Measurements from ENCODE around the gene TOMM5.
A peak's percentile ranks its signal among the peaks of the same experiment; 100 is the strongest.

Gene TOMM5

GRCh38 chr9:37592108-37592951 lies at the start of gene TOMM5:
TOMM5 (minus strand) TSS chr9:37592597; CDS start chr9:37592532, 65 bp downstream.
- peak; percentile 86 to 91 for DNase-seq

GRCh38 chr9:37641331-37641730 lies 48.9 kb upstream of the TOMM5 start:
- no peak for DNase-seq

GRCh38 chr9:37640246-37640645 lies 47.8 kb upstream of the TOMM5 start:
- no peak for DNase-seq

DNA sequence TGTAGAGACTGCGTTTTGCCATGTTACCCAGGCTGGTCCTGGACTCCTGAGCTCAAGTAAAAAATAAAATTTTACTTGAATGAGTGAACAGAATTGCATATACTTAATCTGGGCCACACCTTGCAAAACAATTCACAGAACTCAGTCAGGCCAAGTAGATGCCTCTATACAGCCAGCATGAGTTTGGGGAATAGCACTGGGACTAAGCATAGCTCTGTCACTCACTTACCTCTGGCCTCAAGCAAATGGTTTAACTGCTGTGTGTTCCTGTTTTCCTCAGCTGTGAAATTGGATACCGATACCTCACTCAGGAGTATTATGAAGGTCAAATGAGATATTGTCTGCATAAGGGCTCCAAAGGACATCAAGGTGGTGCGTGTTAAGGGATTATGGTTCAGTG lies 47.4 kb upstream of the TOMM5 start:
- no peak for DNase-seq

DNA sequence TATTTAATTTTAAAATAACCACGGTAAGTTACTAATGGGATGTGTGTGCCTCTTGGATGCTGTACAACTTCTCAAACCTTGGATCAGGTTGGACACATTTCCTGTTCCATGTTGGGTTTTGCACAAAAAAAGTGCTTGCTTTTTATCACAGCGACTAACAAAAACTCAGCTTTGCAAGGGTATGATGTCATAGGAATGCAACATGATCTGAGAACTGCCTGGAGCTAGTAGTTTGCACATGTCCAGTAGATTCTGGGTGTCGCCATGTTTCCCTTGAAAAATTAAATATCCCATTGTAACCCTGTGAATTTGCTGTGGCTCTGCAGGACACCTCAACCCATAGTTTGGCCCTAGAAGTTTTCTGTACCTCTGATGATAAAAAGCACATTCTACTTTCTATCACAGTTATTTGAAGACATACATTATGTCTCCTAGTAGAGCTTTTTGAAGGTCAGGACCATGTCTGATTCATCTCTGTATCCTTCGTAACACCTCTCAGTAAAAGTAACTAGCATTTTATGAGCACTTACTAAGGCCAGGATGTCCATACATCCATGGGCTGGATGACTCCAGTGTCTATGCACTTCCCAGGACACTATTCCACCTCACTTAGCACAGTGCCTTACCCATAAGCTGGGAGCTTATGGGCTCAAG lies 46.8 kb upstream of the TOMM5 start:
- no peak for DNase-seq

DNA sequence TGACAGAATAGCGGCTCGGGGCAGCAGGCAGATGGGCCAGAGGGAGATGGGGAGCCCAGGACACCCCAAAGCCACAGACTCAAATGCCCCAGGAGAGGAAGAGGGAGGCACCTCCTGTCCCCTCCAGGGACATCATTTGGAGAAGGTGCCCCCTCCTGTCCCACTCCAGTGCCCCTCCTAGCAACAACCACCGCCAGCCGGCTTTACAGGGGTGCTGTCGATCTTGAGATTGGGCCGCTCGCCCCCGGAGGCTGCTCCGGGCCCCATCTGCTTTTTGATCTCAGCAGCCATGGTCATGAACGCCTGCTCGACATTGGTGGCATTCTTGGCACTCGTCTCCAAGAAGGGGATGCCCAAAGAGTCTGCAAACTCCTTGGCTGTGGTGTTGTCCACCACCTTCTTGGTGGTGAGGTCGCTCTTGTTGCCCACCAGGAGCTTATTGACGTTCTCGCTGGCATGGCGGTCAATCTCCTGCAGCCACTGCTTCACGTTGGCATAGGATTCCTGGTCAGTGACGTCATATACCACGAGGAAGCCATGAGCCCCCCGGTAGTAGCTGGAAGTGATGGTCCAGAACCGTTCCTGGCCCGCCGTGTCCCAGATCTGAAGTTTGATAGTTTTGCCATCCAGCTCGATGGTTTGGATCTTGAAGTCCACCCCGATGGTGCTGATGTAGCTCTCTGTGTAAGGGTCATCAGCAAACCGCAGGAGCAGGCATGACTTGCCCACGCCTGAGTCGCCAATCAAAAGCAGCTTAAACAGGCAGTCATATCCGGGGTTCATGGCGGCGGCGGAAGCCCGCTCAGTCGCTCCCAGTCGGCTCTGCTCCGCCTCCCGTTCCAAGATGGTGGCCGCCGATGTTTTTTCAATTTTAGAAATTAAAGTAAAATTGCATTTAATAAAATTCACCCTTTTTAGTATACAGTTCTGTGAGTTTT lies 44.4 kb upstream of the TOMM5 start:
- no peak for DNase-seq

DNA sequence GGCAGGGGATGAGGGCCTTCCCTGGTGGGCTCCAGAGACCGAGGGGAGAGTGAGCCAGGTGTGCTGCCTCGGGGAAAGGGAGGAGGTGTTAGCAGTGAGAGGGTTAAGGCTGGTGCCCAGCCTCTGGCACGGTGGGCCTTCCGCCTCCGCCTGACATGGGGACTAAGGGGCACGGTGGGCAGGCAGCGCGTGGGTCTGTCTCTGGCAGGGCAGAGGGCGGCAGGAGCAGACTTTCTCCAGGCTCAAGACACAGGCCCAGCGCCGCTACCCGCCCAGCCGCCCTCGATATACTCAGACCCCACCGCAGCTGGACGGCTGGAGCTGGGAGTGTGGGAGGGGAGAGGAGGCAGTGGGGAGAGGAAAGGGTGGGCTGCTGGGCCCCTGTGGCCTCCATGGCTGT lies 43.4 kb upstream of the TOMM5 start:
- no peak for DNase-seq

DNA sequence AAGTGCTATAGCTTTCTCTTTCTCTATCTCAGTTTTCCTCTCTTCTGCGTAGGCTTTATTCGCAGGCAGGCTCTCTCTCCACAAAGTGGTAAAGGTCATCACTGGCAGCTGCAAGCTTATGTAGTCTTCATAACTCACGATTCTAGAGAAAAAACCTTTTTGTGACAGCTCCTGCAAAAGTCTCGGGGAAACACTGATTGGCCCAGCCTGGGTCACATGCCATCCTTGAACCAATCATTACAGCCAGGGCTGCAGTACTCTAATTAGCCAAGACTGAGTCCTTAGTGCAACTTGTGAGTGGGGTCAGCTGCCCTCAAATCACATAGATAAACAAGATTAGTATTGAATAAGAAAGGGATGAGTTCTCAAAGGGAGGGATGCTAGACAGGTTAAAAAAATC lies 40.1 kb upstream of the TOMM5 start:
- DNase-seq: no peak

DNA sequence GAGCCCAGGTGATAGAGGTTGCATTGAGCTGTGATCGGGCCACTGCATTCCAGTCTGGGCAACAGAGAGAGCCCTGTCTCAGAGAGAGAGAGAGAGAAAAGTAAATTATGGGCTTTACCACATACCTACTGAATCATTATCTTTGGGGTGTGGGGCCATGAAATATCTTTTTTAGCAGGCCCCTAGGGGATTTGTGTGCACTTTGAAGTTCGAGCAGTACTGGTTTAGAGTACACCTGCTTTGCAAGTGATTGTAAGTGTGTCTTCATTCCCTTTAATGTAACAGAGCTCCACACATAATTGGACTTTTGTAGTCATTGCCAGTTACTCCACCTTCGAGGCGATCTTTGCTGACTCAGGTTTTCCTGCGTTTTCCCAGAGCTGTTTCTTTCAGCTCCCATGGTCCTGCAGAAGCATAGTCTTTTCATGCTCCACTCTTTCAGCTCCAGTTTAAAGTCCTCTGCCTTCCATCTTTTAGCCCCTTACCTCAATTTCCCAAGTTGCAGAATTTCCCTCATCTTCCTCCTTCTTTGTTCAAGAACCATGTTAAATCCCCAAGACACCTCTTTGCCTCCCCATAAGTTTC lies 34.4 kb upstream of the TOMM5 start:
- DNase-seq: no peak

DNA sequence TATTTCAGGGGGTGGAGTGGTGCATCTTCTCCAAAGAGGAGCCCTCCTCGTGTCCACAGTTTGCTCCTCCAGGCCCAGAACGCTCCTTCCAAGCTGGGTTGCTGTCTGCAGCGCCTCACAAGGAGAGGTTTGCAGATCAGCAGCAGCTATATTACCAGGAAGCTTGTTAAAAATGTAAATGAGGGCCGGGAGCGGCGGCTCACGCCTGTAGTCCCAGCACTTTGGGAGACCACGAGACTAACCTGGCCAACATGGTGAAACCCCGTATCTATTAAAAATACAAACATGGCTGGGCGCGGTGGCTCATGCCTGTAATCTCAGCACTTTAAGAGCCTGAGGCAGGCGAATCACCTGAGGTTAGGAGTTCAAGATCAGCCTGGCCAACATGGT lies 33.4 kb upstream of the TOMM5 start:
- no peak for DNase-seq

- no peak for DNase-seq
Observed at GRCh38 chr9:37625036-37625757, 32.8 kb upstream of the TOMM5 start.

GRCh38 chr9:37624073-37624472 lies 31.7 kb upstream of the TOMM5 start:
- DNase-seq: no peak

DNA sequence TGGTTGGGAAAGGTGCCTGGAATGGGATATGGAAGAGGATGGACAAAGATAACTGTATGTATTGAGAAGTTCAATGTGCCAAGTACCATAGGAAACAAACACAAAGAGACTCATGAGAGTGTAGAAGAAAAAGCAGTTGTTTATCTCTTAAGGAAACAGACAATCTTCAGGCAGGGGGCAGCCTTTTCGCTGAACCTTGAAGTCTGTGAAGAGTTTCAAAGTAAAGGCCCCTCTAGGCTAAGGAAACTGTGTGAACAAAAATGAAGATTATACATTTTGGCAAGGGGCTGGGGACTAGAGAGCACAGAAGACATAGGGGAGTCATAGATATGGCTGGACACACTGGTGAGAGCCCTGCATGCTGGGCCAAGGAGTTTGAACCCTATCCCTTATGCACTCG lies 30.9 kb upstream of the TOMM5 start:
- no peak for DNase-seq

- DNase-seq: no peak
Observed at GRCh38 chr9:37622462-37622861, 30.1 kb upstream of the TOMM5 start.

DNA sequence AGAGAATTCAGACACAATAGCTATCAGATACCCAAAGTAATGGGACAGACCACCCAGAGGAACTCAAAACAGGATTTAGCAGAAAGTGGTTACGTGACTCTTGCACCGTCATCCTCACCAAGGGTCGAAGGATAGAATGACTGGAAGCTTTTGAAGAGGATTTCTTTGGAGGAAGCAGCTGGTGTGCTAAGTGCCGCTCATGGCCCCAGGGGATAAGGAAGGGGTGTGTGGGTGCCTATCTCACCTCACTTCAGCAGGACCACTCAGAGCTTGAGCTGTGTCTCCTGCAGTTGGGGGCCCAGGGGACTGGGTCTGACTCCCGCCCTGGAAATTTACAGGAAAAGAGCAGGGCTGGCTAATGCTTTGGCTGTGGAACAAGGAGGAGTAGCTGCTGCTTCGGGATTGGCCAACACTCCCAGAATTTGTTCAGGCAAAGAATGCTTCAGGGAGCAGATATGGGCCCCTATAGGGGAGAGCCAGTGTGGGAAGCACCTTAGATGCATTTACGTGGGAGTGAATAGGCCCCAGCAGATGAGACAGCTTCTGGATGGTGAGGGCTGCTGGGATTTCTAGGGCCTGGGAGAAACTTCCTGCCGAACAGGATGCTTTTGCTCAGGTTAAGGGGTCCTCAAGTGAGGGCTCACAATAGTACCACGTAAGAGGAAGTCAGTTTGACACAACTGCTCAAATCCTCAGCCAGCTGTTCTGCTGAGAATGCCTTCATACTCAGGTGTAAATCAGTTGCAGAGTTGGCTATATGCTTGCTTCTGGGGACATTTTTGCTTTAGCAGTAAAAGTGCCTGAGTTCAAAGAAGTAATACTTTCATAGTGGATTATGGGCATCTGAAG lies 29.1 kb upstream of the TOMM5 start:
- DNase-seq: no peak

- DNase-seq: no peak
Observed at GRCh38 chr9:37620396-37620795, 28.0 kb upstream of the TOMM5 start.

DNA sequence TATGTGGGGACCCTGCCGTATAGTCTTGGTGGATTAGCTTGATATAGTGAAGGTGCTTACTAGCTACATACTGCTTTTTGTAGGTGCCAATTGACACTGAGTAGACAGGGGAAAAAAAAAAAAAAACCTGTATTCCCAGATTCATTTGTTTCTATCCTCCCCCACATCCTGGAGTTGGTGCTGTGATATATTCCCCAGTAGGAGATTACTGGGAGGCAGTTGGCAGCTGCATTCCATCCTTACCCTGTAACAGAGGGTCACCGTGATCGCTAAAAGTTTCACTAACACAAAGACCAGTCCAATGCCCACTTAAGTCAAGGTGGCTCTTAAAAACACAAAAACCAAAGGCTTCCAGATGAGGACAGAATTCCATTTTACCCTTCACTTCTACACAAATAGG lies 27.4 kb upstream of the TOMM5 start:
- no peak for DNase-seq

GRCh38 chr9:37618817-37619216 lies 26.4 kb upstream of the TOMM5 start:
- no peak for DNase-seq

GRCh38 chr9:37617832-37618231 lies 25.4 kb upstream of the TOMM5 start:
- DNase-seq: no peak

- DNase-seq: no peak
Observed at GRCh38 chr9:37617161-37617560, 24.8 kb upstream of the TOMM5 start.

DNA sequence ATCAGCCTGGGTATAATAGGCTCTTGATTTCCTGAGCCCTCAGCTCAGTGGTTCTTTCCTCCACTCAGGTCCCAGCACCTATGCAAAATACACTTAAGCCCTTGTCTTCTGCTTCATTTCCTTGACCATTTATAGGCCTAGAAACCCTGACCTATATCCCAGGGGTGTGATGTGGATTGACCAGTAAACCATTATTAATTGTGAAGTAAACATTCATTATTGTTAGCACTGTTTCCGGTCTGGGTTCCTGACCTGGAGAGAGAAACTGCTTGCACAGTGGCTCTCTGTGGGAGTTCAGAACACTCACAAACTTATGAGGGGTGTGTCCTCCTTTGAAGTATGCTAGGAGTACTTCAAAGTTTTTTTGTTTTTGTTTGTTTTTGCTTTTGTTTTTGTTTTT lies 19.6 kb upstream of the TOMM5 start:
- DNase-seq: no peak
